AG10803 (cell line): Measurements from ENCODE around the gene CCL8.

Experiments used
- DNase-seq: peaks from one replicate; pipeline ENCODE4 v3.0.0; 2010; ENCODE audit warnings: low read depth
- H3K4me3 ChIP-seq: 2 replicates; pipeline ENCODE4 v1.5.1; 2011; ENCODE audit warnings: mild to moderate bottlenecking, low read length, control low read depth
- TF ChIP-seq, protein P1 (sequence below): conservative IDR thresholded peaks from 2 replicates; pipeline ENCODE4 v1.5.1; 2011; ENCODE audit warnings: mild to moderate bottlenecking, low read length, control low read depth, inconsistent platforms

The CCL8 gene

DNA sequence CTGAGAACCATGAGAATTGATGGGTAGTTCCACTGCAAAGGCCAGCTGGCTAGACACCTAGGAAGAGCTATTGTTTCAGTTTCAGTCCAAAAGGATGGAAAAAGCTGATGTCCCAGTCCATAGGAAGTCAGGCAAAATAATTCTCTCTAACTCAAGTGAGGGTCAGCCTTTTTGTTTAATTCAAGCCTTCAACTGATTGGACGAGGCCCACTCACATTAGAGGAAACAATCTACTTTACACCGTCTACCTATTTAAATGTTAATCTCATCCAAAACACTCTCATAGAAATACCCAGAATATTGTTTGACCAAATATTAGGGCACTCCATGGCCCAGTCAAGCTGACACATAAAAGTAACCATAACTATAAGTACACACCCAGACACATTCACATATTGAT is 22.7 kb downstream of the CCL8 start:
- no peak for DNase-seq
- no peak overlapping the region for H3K4me3 ChIP-seq
- TF ChIP-seq, protein P1, sequence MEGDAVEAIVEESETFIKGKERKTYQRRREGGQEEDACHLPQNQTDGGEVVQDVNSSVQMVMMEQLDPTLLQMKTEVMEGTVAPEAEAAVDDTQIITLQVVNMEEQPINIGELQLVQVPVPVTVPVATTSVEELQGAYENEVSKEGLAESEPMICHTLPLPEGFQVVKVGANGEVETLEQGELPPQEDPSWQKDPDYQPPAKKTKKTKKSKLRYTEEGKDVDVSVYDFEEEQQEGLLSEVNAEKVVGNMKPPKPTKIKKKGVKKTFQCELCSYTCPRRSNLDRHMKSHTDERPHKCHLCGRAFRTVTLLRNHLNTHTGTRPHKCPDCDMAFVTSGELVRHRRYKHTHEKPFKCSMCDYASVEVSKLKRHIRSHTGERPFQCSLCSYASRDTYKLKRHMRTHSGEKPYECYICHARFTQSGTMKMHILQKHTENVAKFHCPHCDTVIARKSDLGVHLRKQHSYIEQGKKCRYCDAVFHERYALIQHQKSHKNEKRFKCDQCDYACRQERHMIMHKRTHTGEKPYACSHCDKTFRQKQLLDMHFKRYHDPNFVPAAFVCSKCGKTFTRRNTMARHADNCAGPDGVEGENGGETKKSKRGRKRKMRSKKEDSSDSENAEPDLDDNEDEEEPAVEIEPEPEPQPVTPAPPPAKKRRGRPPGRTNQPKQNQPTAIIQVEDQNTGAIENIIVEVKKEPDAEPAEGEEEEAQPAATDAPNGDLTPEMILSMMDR = no peak

- TF ChIP-seq, protein P1 = no peak
- DNase-seq = no peak
- H3K4me3 ChIP-seq = no peak overlapping the region
Observed at GRCh38 chr17:34347063-34347462, 27.8 kb downstream of the CCL8 start.

DNA sequence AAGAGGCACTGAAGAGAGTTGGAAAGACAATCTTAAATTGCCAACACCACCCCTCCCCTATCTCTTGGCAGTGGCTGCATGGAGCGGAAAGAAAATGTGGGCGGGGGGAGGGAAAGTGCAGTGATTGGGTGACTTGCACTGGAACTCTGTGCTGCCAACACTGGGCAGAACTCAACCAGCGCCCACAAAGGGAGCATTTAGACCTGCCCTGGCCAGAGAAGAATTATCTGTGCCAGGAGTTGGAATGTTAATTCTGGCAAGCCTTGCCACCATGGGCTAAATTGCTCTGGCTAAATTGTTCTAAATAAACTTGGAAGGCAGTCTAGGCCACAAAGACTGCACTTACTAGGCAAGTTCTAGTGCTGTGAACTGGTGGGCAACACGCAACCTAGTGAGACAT is 30.5 kb downstream of the CCL8 start:
- TF ChIP-seq, protein P1 = no peak
- no peak overlapping the region for H3K4me3 ChIP-seq

DNA sequence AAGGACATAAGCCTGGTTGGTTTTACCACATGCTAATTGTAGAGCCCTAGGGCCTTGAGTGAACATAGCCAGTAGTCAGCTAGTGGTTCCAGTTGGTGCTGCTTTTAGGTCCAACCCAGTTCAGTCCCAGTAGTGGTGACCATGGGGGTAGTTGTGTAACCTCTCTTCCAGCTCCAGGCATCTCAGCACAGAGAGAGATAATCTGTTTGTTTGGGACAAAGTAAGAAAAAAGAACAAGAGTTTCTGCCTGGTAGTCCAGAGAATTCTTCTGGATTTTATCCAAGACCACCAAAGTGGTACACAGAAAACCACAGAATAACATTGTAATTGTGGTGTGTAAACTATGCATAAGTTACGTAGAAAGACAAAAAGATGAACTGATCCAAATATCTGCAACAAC is 31.9 kb downstream of the CCL8 start:
- DNase-seq = no peak
- no peak overlapping the region for H3K4me3 ChIP-seq
- TF ChIP-seq, protein P1 = no peak

More for the DNA sequence above, 30.5 kb downstream of the CCL8 start:
- DNase-seq = no peak

DNA sequence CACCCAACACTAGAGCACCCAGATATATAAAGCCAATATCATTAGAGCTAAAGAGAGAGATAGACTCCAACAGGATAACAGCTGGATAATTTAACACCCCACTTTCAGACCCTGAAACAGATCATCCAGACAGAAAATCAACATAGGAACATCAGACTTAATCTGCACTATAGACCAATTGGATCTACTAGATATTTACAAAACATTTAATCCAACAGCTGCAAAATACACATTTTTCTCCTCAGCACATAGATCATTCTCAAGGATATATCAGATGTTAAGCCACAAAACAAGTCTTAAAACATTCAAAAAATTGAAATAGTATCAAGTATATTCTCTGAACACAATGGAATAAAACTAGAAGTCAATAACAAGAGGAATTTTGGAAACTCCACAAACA is 33.0 kb downstream of the CCL8 start:
- TF ChIP-seq, protein P1 = no peak
- H3K4me3 ChIP-seq = no peak overlapping the region

GRCh38 chr17:34354637-34355036 is 35.4 kb downstream of the CCL8 start:
- H3K4me3 ChIP-seq = no peak overlapping the region
- DNase-seq = peak; percentile 40
- TF ChIP-seq, protein P1 = no peak

More for the DNA sequence above, 33.0 kb downstream of the CCL8 start:
- DNase-seq = no peak

- H3K4me3 ChIP-seq = no peak within 1 kb of the TSS
- TF ChIP-seq, protein P1 = no peak
- no peak for DNase-seq
Observed at GRCh38 chr17:34356194-34356593, 37.0 kb downstream of the CCL8 start, which contains the start of gene CCL13. CCL13 (plus strand) TSS chr17:34356480; CDS start chr17:34356527, 47 bp downstream.
